Left lung (tissue), 10 donors: ENCODE data around the gene NAV2. TPM values are rescaled to one million over a fixed set of nuclear protein-coding genes. Genes with fewer than 3 reads are reported as not detected.

Experiments
- ATAC-seq: fragments of 200-7000 bp; cut with Tn5 transposase; one replicate; pipeline ENCODE4 v1.9.1; 2020; ENCODE audit warnings: moderate library complexity
- DNase-seq, 4 donors: peaks; one replicate each; pipeline ENCODE4 v3.0.0-alpha.2; 2013 to 2020
- H3K27ac ChIP-seq, 2 donors: fragments of 200-600 bp; sonication (generic) in 1 of 2; one replicate each; pipeline versions ENCODE4 v1.5.0 to v1.8.0; 2020 to 2021
- H3K27me3 ChIP-seq, 2 donors: fragments of 200-600 bp; sonication (generic) in 1 of 2; one replicate each; pipeline versions ENCODE4 v1.5.0 to v1.8.0; 2020 to 2021
- H3K36me3 ChIP-seq, 2 donors: fragments of 200-600 bp; sonication (generic) in 1 of 2; one replicate each; pipeline versions ENCODE4 v1.5.0 to v1.8.0; 2020 to 2021
- H3K4me1 ChIP-seq, 2 donors: fragments of 200-600 bp; one replicate each; pipeline ENCODE4 v1.8.0; 2021
- H3K4me3 ChIP-seq, 2 donors: fragments of 200-600 bp; sonication (generic) in 1 of 2; one replicate each; pipeline versions ENCODE4 v1.5.0 to v1.8.0; 2020 to 2021; ENCODE audit warnings: mild to moderate bottlenecking in 1 of 2
- H3K9me3 ChIP-seq, 2 donors: fragments of 200-600 bp; sonication (generic) in 1 of 2; one replicate each; pipeline versions ENCODE4 v1.5.0 to v1.8.0; 2020 to 2021
- intact Hi-C, 2 donors: fragments of 100-400 bp; cut with DNase I; formaldehyde crosslinking; loops; one replicate each; pipeline versions ENCODE4 v1.11.2 to v1.14.2; 2022
- polyA plus RNA-seq, 6 donors: library from polyadenylated mRNA; unstranded; fragments of 120-200 nt; gene quantifications; one replicate each; pipeline ENCODE4 v1.2.1, GENCODE V29; 2013; ENCODE audit not compliant: insufficient read length in 6 of 6
- total RNA-seq, 2 donors: library from RNA; stranded (reverse); fragmentation: NEBNext Ultra II Directional; extraction: Animal tissue kit (Norgen Biotek cat#: 25700); gene quantifications; one replicate each; pipeline ENCODE4 v1.2.1, GENCODE V29; 2021
- TF ChIP-seq, protein P1 (sequence below), 2 donors: fragments of 200-600 bp; sonication (generic) in 1 of 2; IDR thresholded peaks; one replicate each; pipeline versions ENCODE4 v1.5.0 to v1.8.0; 2021; ENCODE audit warnings: antibody characterized with exemption in 2 of 2
- donor health status: DM: no; HTN: yes; CAD: no.
- donor health status: DM: no; HTN: no; CAD: no.

NAV2 gene
- total and polyA plus RNA-seq, 8 donors = 18.0 to 59.9 (median 23.1) TPM

DNA sequence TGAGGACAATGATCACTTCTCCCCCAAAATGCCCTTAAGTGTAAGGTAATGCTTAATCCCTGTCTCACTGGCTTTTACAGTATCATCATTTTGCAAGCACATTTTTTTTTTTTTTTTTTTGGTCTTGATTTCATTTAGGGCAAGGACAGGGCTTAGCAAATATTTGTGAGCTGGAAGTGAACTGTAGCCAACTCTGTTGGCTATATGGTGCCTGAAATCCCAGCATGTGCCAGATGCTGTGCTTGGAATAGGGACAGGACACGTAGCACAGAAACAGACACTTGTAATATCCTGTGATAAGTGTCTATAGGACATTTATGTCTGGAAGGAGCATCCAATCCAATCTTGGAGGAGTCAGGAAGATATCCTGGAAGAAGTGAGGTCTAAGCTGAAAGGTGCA, 198.3 kb downstream of the NAV2 start:
- H3K27ac ChIP-seq = no peak overlapping the region
- H3K4me1 ChIP-seq = peaks cover 0 to 9% of the 10 kb centered on the region in 2 donors
- intact Hi-C loops = no loop called here
- no peaks in the 10 kb centered on the region for H3K27me3 ChIP-seq
- DNase-seq (peak in 1 of 4 donors; percentile 42), ATAC-seq (no peak)
- no peak overlapping the region for H3K4me3 ChIP-seq
- H3K36me3 ChIP-seq = no peaks in the 10 kb centered on the region
- no peaks in the 10 kb centered on the region for H3K9me3 ChIP-seq
- TF ChIP-seq, protein P1, sequence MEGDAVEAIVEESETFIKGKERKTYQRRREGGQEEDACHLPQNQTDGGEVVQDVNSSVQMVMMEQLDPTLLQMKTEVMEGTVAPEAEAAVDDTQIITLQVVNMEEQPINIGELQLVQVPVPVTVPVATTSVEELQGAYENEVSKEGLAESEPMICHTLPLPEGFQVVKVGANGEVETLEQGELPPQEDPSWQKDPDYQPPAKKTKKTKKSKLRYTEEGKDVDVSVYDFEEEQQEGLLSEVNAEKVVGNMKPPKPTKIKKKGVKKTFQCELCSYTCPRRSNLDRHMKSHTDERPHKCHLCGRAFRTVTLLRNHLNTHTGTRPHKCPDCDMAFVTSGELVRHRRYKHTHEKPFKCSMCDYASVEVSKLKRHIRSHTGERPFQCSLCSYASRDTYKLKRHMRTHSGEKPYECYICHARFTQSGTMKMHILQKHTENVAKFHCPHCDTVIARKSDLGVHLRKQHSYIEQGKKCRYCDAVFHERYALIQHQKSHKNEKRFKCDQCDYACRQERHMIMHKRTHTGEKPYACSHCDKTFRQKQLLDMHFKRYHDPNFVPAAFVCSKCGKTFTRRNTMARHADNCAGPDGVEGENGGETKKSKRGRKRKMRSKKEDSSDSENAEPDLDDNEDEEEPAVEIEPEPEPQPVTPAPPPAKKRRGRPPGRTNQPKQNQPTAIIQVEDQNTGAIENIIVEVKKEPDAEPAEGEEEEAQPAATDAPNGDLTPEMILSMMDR (IDR thresholded peaks at IDR 0.05) = no peak

DNA sequence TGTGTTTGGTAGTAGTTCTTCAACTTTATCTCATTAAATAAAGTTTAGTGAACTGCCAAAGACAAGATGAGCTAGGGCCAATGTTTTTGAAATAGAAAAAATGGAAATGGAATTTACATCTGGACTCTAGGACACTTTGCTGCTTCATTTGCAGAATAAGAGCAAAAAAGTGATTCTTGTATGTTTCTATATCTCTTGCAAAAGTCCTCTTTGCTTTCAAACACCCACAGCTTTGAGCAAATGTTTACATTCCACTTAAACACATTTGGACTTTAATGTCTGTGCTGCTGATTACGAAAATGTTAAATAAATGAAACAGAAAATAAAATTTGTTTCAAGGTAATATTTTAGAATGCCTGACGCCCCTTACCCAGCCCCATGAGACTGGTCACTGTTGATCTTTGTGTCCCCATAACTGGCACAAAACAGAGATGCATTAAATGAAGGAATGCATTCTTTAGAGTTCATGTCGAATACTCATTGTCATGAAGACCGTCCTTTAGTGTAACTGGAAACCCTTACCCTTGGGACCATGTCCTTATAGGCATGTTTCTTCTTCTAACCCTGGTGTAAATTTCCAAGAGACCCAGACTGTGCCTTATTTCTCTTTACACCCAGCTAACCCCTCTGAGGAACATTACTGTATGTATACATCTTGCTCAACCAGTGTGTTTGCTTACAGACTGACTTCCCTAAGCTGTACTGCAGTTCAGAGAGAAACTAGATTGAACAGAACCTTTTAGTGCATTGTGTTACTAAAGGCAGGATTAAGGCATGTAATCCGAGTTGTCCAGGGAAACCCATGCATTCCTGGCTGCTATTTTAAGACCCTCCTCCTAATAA, 199.7 kb downstream of the NAV2 start:
- no peak overlapping the region for H3K27ac ChIP-seq
- H3K4me1 ChIP-seq = peaks cover 0 to 9% of the 10 kb centered on the region in 2 donors

DNA sequence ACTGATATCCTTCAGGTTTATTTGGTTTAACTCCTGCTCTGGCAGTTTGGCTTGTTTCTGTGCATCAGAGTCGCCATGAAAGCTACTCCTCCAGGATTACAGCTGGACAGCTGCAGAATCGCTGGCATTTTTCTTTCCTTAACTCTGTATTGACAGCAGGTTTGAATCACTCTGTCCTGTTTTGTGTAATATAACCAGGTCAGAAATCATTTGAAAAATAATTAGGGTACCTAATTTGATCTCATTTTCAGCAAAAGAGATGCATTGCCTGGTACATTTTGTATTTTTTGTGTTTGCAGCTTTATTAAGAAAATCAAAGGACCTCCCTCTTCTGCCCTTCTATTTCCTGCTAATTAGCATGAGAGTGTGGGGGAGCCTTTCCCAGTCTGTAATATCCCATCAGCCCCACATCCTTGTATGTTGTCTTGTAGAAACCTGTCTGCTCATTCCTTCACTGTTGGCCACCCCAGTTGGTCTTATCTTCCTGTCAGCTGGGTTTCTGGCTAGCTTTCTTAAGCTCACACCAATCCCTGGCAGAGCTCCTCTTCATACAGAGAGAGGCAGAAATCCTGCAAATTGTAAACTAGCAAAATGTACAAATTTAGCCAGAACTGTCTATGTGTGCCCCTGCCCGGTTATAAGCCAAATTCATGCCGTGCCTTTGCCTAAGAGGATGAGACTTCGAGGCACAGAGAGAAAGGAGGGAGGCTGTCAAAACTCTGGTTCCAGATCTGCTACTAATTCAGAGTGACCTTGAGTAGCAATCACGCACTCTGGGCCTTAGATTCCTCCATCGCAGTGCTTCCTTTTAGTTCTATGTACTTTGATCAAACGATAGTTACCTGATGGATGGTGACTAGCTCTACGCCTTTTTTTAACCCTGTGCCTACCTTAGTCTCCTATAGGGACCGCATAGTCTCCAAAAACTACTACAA, 200.6 kb downstream of the NAV2 start:
- Histone ChIP-seq H3K4me3 (no peak overlapping the region), H3K9me3 (no peaks in the 10 kb centered on the region), H3K4me1 (peaks cover 0 to 9% of the 10 kb centered on the region in 2 donors), H3K27ac (no peak overlapping the region), H3K27me3 (no peaks in the 10 kb centered on the region), H3K36me3 (no peaks in the 10 kb centered on the region)
- TF ChIP-seq, protein P1 (IDR thresholded peaks at IDR 0.05) = no peak
- DNase-seq (peak in 1 of 4 donors; percentile 62), ATAC-seq (no peak)
- intact Hi-C loops = no loop called here

More for the DNA sequence above, 199.7 kb downstream of the NAV2 start:
- Histone ChIP-seq H3K9me3 (no peaks in the 10 kb centered on the region), H3K27me3 (no peaks in the 10 kb centered on the region), H3K4me3 (no peak overlapping the region), H3K36me3 (no peaks in the 10 kb centered on the region)
- TF ChIP-seq, protein P1 (IDR thresholded peaks at IDR 0.05) = no peak
- peak in 2 of 4 donors; percentile 71 to 74 for DNase-seq
- ATAC-seq = peak; percentile 44
- intact Hi-C loops = no loop called here

DNA sequence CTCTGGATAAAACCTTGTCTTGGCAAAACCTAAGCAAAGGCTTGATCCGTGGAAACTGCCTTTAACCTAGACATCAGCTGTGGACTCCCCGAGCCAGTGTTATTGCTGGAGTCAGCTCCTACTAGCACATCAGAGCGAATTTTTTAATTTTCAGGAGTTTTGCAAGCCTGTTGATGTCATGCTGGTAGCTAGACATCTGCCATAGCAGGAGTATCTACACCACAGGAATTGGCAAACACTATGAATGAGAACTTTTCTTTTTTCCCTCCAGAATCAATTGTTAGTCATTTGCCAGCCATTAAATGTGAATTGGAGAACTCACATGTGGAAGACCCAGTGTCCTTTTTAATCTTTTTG, 201.2 kb downstream of the NAV2 start:
- TF ChIP-seq, protein P1 (IDR thresholded peaks at IDR 0.05) = no peak
- H3K4me1 ChIP-seq = peaks cover 3 to 9% of the 10 kb centered on the region in 2 donors
- H3K36me3 ChIP-seq = no peaks in the 10 kb centered on the region
- ATAC-seq (no peak), DNase-seq (no peak)
- intact Hi-C loops = no loop called here
- no peak overlapping the region for H3K4me3 ChIP-seq
- no peak overlapping the region for H3K27ac ChIP-seq
- H3K9me3 ChIP-seq = no peaks in the 10 kb centered on the region
- no peaks in the 10 kb centered on the region for H3K27me3 ChIP-seq

DNA sequence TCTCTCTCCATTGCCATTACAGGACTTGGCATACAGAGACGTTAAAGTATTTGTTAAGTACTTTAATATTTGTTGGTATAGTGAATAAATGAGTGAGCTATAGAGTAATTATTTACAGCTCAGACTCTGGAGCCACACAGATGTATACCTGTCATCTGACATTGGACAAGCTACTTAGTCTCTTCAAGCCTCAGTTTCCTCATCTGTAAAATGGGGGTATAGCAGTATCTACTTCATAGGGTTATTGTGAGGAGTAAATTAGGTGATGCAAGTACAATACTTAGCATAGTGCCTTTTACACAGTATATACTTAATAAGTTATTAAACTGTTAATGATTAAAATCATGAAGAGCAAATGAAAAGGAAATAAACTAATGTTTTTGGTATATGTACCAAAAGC, 203.2 kb downstream of the NAV2 start:
- Histone ChIP-seq H3K27me3 (no peaks in the 10 kb centered on the region), H3K4me3 (no peak overlapping the region), H3K9me3 (no peaks in the 10 kb centered on the region), H3K27ac (no peak overlapping the region), H3K4me1 (peaks cover 5 to 9% of the 10 kb centered on the region in 2 donors), H3K36me3 (no peaks in the 10 kb centered on the region)
- intact Hi-C loops = no loop called here
- ATAC-seq (no peak), DNase-seq (no peak)
- TF ChIP-seq, protein P1 (IDR thresholded peaks at IDR 0.05) = no peak
